HCT116 (cell line): ENCODE data around the gene DHRS7. TPM values are rescaled to one million over a fixed set of nuclear protein-coding genes. Genes with fewer than 3 reads are reported as not detected.

Experiments used
- ATAC-seq: fragments of 200-7000 bp; cut with Tn5 transposase; 2 replicates; pipeline ENCODE4 v1.9.1; 2020; ENCODE audit warnings: mild to moderate bottlenecking, moderate library complexity
- BruUV-seq: library from RNA; stranded (reverse); fragments of 400-500 nt; replicated peaks from 2 replicates; lab custom pipeline; 2021; lab: Mats Ljungman, UMichigan
- CTCF ChIA-PET: fragments of 300-600 bp; sonication (Branson Sonifier 250); formaldehyde crosslinking; loops from one replicate; lab custom pipeline; 2021; ENCODE audit warnings: antibody characterized with exemption; lab: Charles Lee
- POLR2A ChIA-PET: fragments of 300-600, 350-600 bp; sonication (Branson Sonifier 250); formaldehyde crosslinking; loops from one replicate; lab custom pipeline; 2021; ENCODE audit warnings: antibody characterized with exemption; lab: Charles Lee
- RAD21 ChIA-PET, 2 experiments: fragments of 300-600 bp; sonication (Branson Sonifier 250); formaldehyde crosslinking; loops; one replicate each; lab custom pipeline; 2023; ENCODE audit warnings: low total read pairs in 2 of 2; ENCODE audit not compliant: uncharacterized antibody in 2 of 2, unreplicated experiment in 2 of 2, low non-redundant PET in 1 of 2; lab: Charles Lee
- DNase-seq: peaks from one replicate; pipeline ENCODE4 v3.0.0-alpha.2; 2010; ENCODE audit warnings: low read depth, low spot score
- H2AFZ ChIP-seq: fragments of 200-600 bp; shearing (Covaris generic), sonication (generic); 2 replicates; pipeline ENCODE4 v1.6.1; 2017; ENCODE audit warnings: low read depth, mixed run types, mixed read lengths, antibody characterized with exemption, low read length; ENCODE audit not compliant: poor library complexity, severe bottlenecking
- H3K27ac ChIP-seq: 2 replicates; pipeline ENCODE4 v1.5.1; 2012; ENCODE audit warnings: low read depth, low read length
- H3K27me3 ChIP-seq: fragments of 200-600 bp; sonication (generic); 2 replicates; pipeline ENCODE4 v1.6.1; 2016; ENCODE audit warnings: mixed run types, low read length, mixed read lengths; ENCODE audit not compliant: insufficient read depth
- H3K36me3 ChIP-seq, 2 experiments: fragments of 200-500 bp in 1 of 2; fragments of 200-600 bp in 1 of 2; sonication (Bioruptor generic) in 1 of 2; sonication (generic) in 1 of 2; 2 replicates each; pipeline versions ENCODE4 v1.5.1 to v1.6.1; 2014 to 2016; ENCODE audit warnings: low read length in 2 of 2, inconsistent platforms in 1 of 2, mixed read lengths in 1 of 2, mixed run types in 1 of 2; ENCODE audit not compliant: insufficient read depth in 2 of 2, control insufficient read depth in 1 of 2
- H3K4me1 ChIP-seq, 2 experiments: fragments of 200-600 bp in 1 of 2; sonication (generic) in 1 of 2; 2 replicates each; pipeline versions ENCODE4 v1.5.1 to v1.6.1; 2012 to 2017; ENCODE audit warnings: low read length in 2 of 2, inconsistent platforms in 1 of 2, mild to moderate bottlenecking in 1 of 2, mixed read lengths in 1 of 2, mixed run types in 1 of 2, moderate library complexity in 1 of 2; ENCODE audit not compliant: insufficient read depth in 2 of 2, control insufficient read depth in 1 of 2
- H3K4me2 ChIP-seq: fragments of 200-600 bp; sonication (generic); 2 replicates; pipeline ENCODE4 v1.6.1; 2017; ENCODE audit warnings: mixed run types, low read length, mixed read lengths
- H3K4me3 ChIP-seq, 2 experiments: fragments of 200-600 bp in 1 of 2; sonication (generic) in 1 of 2; replicated peaks in 1 of 2; 2 replicates each; pipeline ENCODE4 v1.5.1; 2011 to 2016; ENCODE audit warnings: low read length in 2 of 2, control low read depth in 1 of 2, low read depth in 1 of 2, mild to moderate bottlenecking in 1 of 2, mixed read lengths in 1 of 2, mixed run types in 1 of 2
- H3K79me2 ChIP-seq: fragments of 200-600 bp; sonication (generic); 2 replicates; pipeline ENCODE4 v1.6.1; 2017; ENCODE audit warnings: mild to moderate bottlenecking, mixed run types, low read length, moderate library complexity, mixed read lengths; ENCODE audit not compliant: insufficient read depth
- H3K9ac ChIP-seq: fragments of 200-600 bp; sonication (generic); 2 replicates; pipeline ENCODE4 v1.6.1; 2016; ENCODE audit warnings: low read length, mixed read lengths
- H3K9me2 ChIP-seq: fragments of 200-600 bp; sonication (generic), shearing (Covaris generic); 2 replicates; pipeline ENCODE4 v1.6.1; 2017; ENCODE audit warnings: mixed run types, mild to moderate bottlenecking, moderate library complexity; ENCODE audit not compliant: insufficient read depth
- H3K9me3 ChIP-seq, 2 experiments: fragments of 200-500 bp in 1 of 2; fragments of 200-600 bp in 1 of 2; sonication (Bioruptor generic) in 1 of 2; sonication (generic) in 1 of 2; 2 replicates each; pipeline ENCODE4 v1.6.1; 2014 to 2017; ENCODE audit warnings: low read length in 2 of 2, mixed read lengths in 2 of 2, inconsistent platforms in 1 of 2, low read depth in 1 of 2, mild to moderate bottlenecking in 1 of 2, mixed run types in 1 of 2, moderate library complexity in 1 of 2; ENCODE audit not compliant: control insufficient read depth in 1 of 2, insufficient read depth in 1 of 2
- H4K20me1 ChIP-seq: fragments of 200-600 bp; sonication (generic), shearing (Covaris generic); 2 replicates; pipeline ENCODE4 v1.6.1; 2017; ENCODE audit warnings: mixed run types, mild to moderate bottlenecking, moderate library complexity; ENCODE audit not compliant: insufficient read depth
- CBX3 ChIP-seq: IDR thresholded peaks from 2 replicates; pipeline ENCODE4 v1.6.1; 2012; ENCODE audit warnings: low read depth
- CEBPB ChIP-seq: IDR thresholded peaks from 2 replicates; pipeline ENCODE4 v1.6.1; 2012; ENCODE audit warnings: low read depth
- EGR1 ChIP-seq: IDR thresholded peaks from 2 replicates; pipeline ENCODE4 v1.6.1; 2012; ENCODE audit warnings: low read depth
- ELF1 ChIP-seq: IDR thresholded peaks from 2 replicates; pipeline ENCODE4 v1.6.1; 2012; ENCODE audit warnings: low read depth, borderline replicate concordance
- EZH2 ChIP-seq: fragments of 200-600 bp; sonication (generic); IDR thresholded peaks from 2 replicates; pipeline ENCODE4 v1.6.1; 2017; ENCODE audit warnings: antibody characterized with exemption, mixed run types
- EZH2phosphoT487 ChIP-seq: fragments of 200-600 bp; IDR thresholded peaks from 2 replicates; pipeline ENCODE4 v1.6.1; 2018; ENCODE audit warnings: antibody characterized with exemption, borderline replicate concordance
- JUND ChIP-seq: IDR thresholded peaks from 2 replicates; pipeline ENCODE4 v1.6.1; 2012
- SIN3A ChIP-seq: IDR thresholded peaks from 2 replicates; pipeline ENCODE4 v1.6.1; 2012; ENCODE audit warnings: low read depth
- TCF7L2 ChIP-seq: IDR thresholded peaks from 2 replicates; pipeline ENCODE4 v1.7.0; 2011; ENCODE audit warnings: borderline replicate concordance, inconsistent platforms; ENCODE audit not compliant: insufficient read depth, insufficient read length; ENCODE audit errors: extremely low read depth
- YY1 ChIP-seq: IDR thresholded peaks from 2 replicates; pipeline ENCODE4 v1.6.1; 2011; ENCODE audit warnings: low read length, low read depth, moderate library complexity, mild to moderate bottlenecking; ENCODE audit not compliant: insufficient replicate concordance; ENCODE audit errors: extremely low read depth
- ZFX ChIP-seq: fragments of 450-650 bp; IDR thresholded peaks from 2 replicates; pipeline ENCODE4 v1.6.1; 2017
- intact Hi-C: fragments of 100-400 bp; cut with micrococcal nuclease; formaldehyde crosslinking; loops from 2 replicates; pipeline ENCODE4 v1.10.0; 2022
- total RNA-seq: library from RNA; stranded (reverse); gene quantifications from one replicate; pipeline ENCODE4 v1.2.1, GENCODE V29; 2021; ENCODE audit not compliant: unreplicated experiment
- TF ChIP-seq, protein P1 (sequence below): IDR thresholded peaks from 2 replicates; pipeline ENCODE4 v1.6.1; 2012; ENCODE audit warnings: low read depth
- TF ChIP-seq, protein P2 (sequence below): IDR thresholded peaks from 2 replicates; pipeline ENCODE4 v1.6.1; 2012
- TF ChIP-seq, protein P3 (sequence below): IDR thresholded peaks from 2 replicates; pipeline ENCODE4 v1.6.1; 2012

The DHRS7 gene
- total RNA-seq, 1 experiment from 2014 or later: 43.8 TPM

DNA sequence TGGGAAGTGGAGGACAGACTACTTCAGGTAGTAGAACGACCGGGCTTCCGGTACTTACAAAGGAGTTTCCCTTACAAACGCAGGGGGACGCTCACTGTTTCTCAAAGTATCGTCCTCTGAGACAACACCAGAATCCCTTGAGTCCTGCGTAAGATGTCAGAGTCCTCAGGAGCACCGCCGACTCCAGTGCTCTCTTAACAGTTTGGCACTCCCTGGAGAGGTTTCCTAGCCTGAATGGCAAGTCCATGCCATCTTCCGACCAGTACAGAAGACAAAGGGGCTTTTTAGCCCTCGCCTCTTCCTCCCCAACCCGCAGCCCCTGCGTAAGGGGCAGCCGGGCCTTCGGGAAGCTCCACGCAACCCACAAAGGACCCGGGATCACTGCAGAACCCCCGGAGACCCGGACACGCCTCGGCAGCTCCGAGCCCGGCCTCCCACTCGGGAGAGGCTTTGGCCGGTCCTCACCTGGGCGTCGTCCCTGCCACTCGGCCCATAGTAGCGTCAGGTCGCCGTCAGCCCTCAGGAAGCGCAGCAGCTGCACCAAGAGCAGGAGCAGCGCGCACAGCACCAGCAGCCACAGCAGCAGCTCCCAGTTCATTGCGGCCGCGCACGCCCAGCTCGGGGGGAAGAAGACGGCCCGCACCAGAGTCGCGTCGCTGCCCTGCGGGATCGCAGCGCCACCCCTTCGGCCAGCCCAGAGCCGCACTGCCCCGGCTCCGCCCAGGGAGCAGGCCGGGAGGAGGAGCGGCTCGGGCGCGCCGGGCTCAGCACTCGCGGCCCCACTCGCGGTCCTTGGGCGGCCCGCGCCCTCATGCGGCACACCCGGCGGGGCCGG lies at the start of gene DHRS7 (continued):
- TF ChIP-seq, protein P1, sequence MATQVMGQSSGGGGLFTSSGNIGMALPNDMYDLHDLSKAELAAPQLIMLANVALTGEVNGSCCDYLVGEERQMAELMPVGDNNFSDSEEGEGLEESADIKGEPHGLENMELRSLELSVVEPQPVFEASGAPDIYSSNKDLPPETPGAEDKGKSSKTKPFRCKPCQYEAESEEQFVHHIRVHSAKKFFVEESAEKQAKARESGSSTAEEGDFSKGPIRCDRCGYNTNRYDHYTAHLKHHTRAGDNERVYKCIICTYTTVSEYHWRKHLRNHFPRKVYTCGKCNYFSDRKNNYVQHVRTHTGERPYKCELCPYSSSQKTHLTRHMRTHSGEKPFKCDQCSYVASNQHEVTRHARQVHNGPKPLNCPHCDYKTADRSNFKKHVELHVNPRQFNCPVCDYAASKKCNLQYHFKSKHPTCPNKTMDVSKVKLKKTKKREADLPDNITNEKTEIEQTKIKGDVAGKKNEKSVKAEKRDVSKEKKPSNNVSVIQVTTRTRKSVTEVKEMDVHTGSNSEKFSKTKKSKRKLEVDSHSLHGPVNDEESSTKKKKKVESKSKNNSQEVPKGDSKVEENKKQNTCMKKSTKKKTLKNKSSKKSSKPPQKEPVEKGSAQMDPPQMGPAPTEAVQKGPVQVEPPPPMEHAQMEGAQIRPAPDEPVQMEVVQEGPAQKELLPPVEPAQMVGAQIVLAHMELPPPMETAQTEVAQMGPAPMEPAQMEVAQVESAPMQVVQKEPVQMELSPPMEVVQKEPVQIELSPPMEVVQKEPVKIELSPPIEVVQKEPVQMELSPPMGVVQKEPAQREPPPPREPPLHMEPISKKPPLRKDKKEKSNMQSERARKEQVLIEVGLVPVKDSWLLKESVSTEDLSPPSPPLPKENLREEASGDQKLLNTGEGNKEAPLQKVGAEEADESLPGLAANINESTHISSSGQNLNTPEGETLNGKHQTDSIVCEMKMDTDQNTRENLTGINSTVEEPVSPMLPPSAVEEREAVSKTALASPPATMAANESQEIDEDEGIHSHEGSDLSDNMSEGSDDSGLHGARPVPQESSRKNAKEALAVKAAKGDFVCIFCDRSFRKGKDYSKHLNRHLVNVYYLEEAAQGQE: no peak

DNA sequence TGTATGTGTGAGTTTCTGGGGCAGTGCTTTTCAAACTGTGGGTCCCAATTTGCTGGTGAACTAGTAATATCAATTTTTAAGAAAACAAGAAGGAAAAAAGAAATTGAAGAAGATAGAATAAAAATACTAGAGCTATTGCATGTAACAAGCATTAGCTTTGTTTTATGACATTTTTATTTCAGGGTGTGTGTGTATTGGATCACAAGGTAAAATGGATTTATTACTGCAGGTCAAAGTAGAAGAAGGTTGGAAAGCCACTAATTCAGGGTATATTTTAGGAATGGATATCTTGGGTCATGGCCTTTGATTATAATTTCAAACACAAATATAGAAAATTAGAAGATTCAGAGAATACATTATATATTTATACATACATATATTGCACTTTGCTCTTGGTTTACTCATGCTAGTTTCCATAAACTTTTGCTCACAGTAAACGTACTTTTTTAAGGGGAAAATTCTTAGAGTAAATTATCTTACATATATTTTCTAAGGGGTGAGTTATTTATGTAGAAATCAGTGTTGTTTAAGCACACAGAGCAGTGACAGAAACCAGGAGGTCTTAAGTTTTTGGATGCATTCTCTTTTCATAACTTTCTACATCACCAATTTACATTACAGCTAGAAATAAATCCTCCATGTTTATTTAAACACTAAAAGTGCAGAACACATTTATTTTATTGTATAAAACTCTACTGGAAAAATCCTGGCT lies 49.4 kb upstream of the DHRS7 start:
- Histone ChIP-seq H3K4me1 (no peaks in the 10 kb centered on the region), H3K79me2 (no peaks in the 10 kb centered on the region), H4K20me1 (no peaks in the 10 kb centered on the region), H3K9ac (no peak overlapping the region), H3K27me3 (no peaks in the 10 kb centered on the region), H3K4me2 (no peak overlapping the region), H3K36me3 (no peaks in the 10 kb centered on the region), H3K9me2 (no peaks in the 10 kb centered on the region), H3K9me3 (no peaks in the 10 kb centered on the region), H3K4me3 (no peak overlapping the region), H3K27ac (no peak overlapping the region), H2AFZ (no peak overlapping the region)
- no peak for ATAC-seq
- ChIA-PET POLR2A (no interaction called here), CTCF (no interaction called here), RAD21 (no interaction called here)
- no peak for DNase-seq
- no TSS peak for BruUV-seq
- intact Hi-C loops: no loop called here
- TF ChIP-seq TCF7L2: no peak
- TF ChIP-seq, protein P2, sequence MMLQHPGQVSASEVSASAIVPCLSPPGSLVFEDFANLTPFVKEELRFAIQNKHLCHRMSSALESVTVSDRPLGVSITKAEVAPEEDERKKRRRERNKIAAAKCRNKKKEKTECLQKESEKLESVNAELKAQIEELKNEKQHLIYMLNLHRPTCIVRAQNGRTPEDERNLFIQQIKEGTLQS: no peak
- TF ChIP-seq CEBPB: no peak
- TF ChIP-seq, protein P3, sequence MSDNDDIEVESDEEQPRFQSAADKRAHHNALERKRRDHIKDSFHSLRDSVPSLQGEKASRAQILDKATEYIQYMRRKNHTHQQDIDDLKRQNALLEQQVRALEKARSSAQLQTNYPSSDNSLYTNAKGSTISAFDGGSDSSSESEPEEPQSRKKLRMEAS: no peak
- no peak for TF ChIP-seq EGR1
- TF ChIP-seq SIN3A: no peak
- TF ChIP-seq JUND: no peak
- no peak for TF ChIP-seq ELF1
- TF ChIP-seq CBX3: no peak
- no peak for TF ChIP-seq EZH2
- TF ChIP-seq EZH2phosphoT487: no peak
- TF ChIP-seq YY1: no peak
- TF ChIP-seq ZFX: no peak
